HG02973 (cell line): Measurements from ENCODE around the gene WASF2.
A peak's percentile ranks its signal among the peaks of the same experiment; 100 is the strongest.

Experiments
- ATAC-seq: cut with Tn5 transposase; IDR thresholded peaks from one replicate; pipeline ENCODE4 v1.9.1; 2021; ENCODE audit warnings: moderate library complexity; ENCODE audit not compliant: unreplicated experiment

Gene WASF2

GRCh38 chr1:27381969-27382762 lies 107.8 kb downstream of the WASF2 start:
- ATAC-seq: no peak

GRCh38 chr1:27380766-27381733 lies 108.9 kb downstream of the WASF2 start:
- no peak for ATAC-seq

- no peak for ATAC-seq
These were observed 109.7 kb downstream of the WASF2 start for GRCh38 chr1:27380224-27380623.

GRCh38 chr1:27379564-27380122 lies 110.3 kb downstream of the WASF2 start:
- no peak for ATAC-seq

- no peak for ATAC-seq
These were observed 112.0 kb downstream of the WASF2 start for GRCh38 chr1:27377760-27378495.

GRCh38 chr1:27374362-27375086 lies 115.4 kb downstream of the WASF2 start, which contains the start of gene FCN3:
Gene FCN3, minus strand, starts transcription at chr1:27374824. Its CDS starts 6 bp downstream, at chr1:27374818.
- ATAC-seq: no peak

- no peak for ATAC-seq
These were observed 116.9 kb downstream of the WASF2 start for GRCh38 chr1:27372808-27373690.

GRCh38 chr1:27372022-27372807 lies 117.8 kb downstream of the WASF2 start:
- no peak for ATAC-seq

- no peak for ATAC-seq
These were observed 120.9 kb downstream of the WASF2 start for GRCh38 chr1:27368869-27369582.

GRCh38 chr1:27367160-27367650 lies 122.8 kb downstream of the WASF2 start:
- ATAC-seq: no peak

- ATAC-seq: no peak
These were observed 123.4 kb downstream of the WASF2 start, which contains the start of gene MAP3K6 for GRCh38 chr1:27366411-27367159. Gene MAP3K6, minus strand, starts transcription at chr1:27366961. Its CDS starts 364 bp downstream, at chr1:27366597.

GRCh38 chr1:27366113-27366410 lies 123.9 kb downstream of the WASF2 start:
- no peak for ATAC-seq

- ATAC-seq: peak; percentile 42
These were observed 124.4 kb downstream of the WASF2 start for GRCh38 chr1:27365372-27366112.

GRCh38 chr1:27364696-27365371 lies 125.1 kb downstream of the WASF2 start:
- peak; percentile 7 for ATAC-seq
